Heart left ventricle (tissue), 16 donors: Measurements from ENCODE around the gene HOXD8. TPM values are rescaled to one million over a fixed set of nuclear protein-coding genes. Genes with fewer than 3 reads are reported as not detected.

Source experiments
- ATAC-seq, 4 donors: fragments of 200-7000 bp; cut with Tn5 transposase; one replicate each; pipeline ENCODE4 v1.9.1; 2020 to 2022; ENCODE audit warnings: moderate library complexity in 4 of 4, mild to moderate bottlenecking in 3 of 4, moderate number of reproducible peaks in 1 of 4
- DNase-seq, 5 donors: peaks; one replicate each; pipeline ENCODE4 v3.0.0-alpha.2; 2020
- H3K27ac ChIP-seq, 12 donors: fragments of 200-600 bp; sonication (generic) in 4 of 12; one replicate each; pipeline versions ENCODE4 v1.5.0 to v1.8.0; 2016 to 2022; ENCODE audit warnings: mild to moderate bottlenecking in 2 of 12
- H3K27me3 ChIP-seq, 9 donors: fragments of 200-600 bp; sonication (generic) in 2 of 9; one replicate each; pipeline versions ENCODE4 v1.5.1 to v1.8.0; 2016 to 2022; ENCODE audit warnings: mild to moderate bottlenecking in 3 of 9
- H3K36me3 ChIP-seq, 9 donors: fragments of 200-600 bp; sonication (generic) in 2 of 9; one replicate each; pipeline versions ENCODE4 v1.5.0 to v1.8.0; 2018 to 2022; ENCODE audit warnings: mild to moderate bottlenecking in 2 of 9
- H3K4me1 ChIP-seq, 12 donors: fragments of 200-600 bp; sonication (generic) in 4 of 12; one replicate each; pipeline versions ENCODE4 v1.5.0 to v1.8.0; 2016 to 2022; ENCODE audit warnings: mild to moderate bottlenecking in 3 of 12
- H3K4me3 ChIP-seq, 12 donors: fragments of 200-600 bp; sonication (generic) in 4 of 12; one replicate each; pipeline versions ENCODE4 v1.5.0 to v1.8.0; 2017 to 2022; ENCODE audit warnings: mild to moderate bottlenecking in 9 of 12, moderate library complexity in 4 of 12
- H3K9me3 ChIP-seq, 12 donors: fragments of 200-600 bp; sonication (generic) in 4 of 12; one replicate each; pipeline versions ENCODE4 v1.5.0 to v1.8.0; 2016 to 2022; ENCODE audit warnings: mild to moderate bottlenecking in 1 of 12
- POLR2A ChIP-seq, 2 donors: fragments of 450-650 bp; IDR thresholded peaks; one replicate each; pipeline ENCODE4 v1.6.1; 2017; ENCODE audit warnings: antibody characterized with exemption in 2 of 2, mild to moderate bottlenecking in 2 of 2, moderate library complexity in 2 of 2
- WGBS, 4 donors: extraction: QIAGEN DNeasy Blood & Tissue Kit in 2 of 4; methylation state at CpG; one replicate each; pipeline versions ENCODE4 v1.1.5 to v1.1.7; 2013 to 2018; 5-methylcytosine and 5-hydroxymethylcytosine counted together
- intact Hi-C, 10 donors: fragments of 100-400 bp; cut with DNase I; formaldehyde crosslinking; loops; one replicate each; pipeline versions ENCODE4 v1.11.1 to v1.14.2; 2022
- polyA plus RNA-seq, 2 donors: library from polyadenylated mRNA; stranded (reverse); fragments of 200-250 nt; gene quantifications; one replicate each; pipeline ENCODE4 v1.2.3, GENCODE V29; 2013
- total RNA-seq, 9 donors: library from RNA; depleted of rRNA in 2 of 9; stranded (reverse); fragments of >200 nt in 2 of 9; fragmentation: NEBNext Ultra II Directional in 3 of 9; extraction: Animal tissue kit (Norgen Biotek cat#: 25700) in 3 of 9; gene quantifications; one replicate each; pipeline versions ENCODE4 v1.1.0 to v1.2.4, GENCODE V29; 2016 to 2023
- TF ChIP-seq, protein P1 (sequence below), 12 donors: fragments of 200-600 bp; sonication (generic) in 4 of 12; IDR thresholded peaks; one replicate each; pipeline versions ENCODE4 v1.5.0 to v1.8.0; 2018 to 2022; ENCODE audit warnings: antibody characterized with exemption in 12 of 12, mild to moderate bottlenecking in 5 of 12
- donor health status: ischemic (EF 13 %, LVEDD 7.1; RV severe dilation, severe dysfunction).
- donor health status: healthy with polysubstance abuse.
- donor health status: DM: no; HTN: yes; CAD: no.
- donor health status: DM: no; HTN: no; CAD: no.
- donor health status: ischemic (EF 25% LVEDD 6.9; RV normal size, moderate dysfunction).
- donor health status: ischemic (EF 25% LVEDD 5.7; RV mildly dilated, moderate dysfunction).
- donor health status: healthy.
- donor health status: DM: yes; HTN: yes; CAD: no.
- donor health status: ischemic (EF 35%, LVEDD 5.7; RV mildly dilated, moderate dysfunction).
- donor health status: nonischemic (EF 11% LVEDD 7.7; RV severe dilation, severe dysfunction).
- donor health status: DM: yes; HTN: yes; CAD: no.
- donor health status: PGD.
- donor health status: ischemic (EF 29% LVEDD 5.4; RV normal size, mild dysfunction).
- donor health status: nonischemic (EF 23%, LVEDD 6.1; RV moderate dilation, normal function).

HOXD8 gene
- total and polyA plus RNA-seq, 11 donors = 0.21 to 1.8 (median 0.53) TPM

DNA sequence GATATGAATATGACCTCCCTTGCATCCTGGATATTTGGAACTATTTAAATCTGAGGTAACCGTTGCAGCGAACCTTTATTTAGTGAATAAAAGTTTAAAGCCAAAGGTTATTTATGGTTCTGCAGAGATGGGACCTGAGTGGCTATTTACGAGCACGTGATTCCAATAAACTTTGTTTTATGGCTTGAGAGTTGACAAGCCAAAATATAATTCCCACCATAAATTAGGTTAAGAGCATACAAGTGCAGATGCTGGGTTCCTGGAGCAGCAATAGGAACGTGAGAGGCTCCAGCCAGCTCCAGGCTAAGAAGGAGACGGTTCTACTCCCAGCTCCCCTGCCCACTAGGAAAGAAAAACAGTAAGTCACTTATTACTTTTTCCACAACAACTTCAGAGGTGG, 16.6 kb downstream of the HOXD8 start:
- Histone ChIP-seq H3K9me3 (no peaks in the 10 kb centered on the region), H3K27ac (no peak overlapping the region), H3K36me3 (no peaks in the 10 kb centered on the region), H3K4me1 (peaks cover 0 to 3% (median 0%) of the 10 kb centered on the region in 12 donors), H3K4me3 (no peak overlapping the region), H3K27me3 (peaks cover 30 to 98% (median 73%) of the 10 kb centered on the region in 9 donors)
- no peak for ATAC-seq
- TF ChIP-seq, protein P1, sequence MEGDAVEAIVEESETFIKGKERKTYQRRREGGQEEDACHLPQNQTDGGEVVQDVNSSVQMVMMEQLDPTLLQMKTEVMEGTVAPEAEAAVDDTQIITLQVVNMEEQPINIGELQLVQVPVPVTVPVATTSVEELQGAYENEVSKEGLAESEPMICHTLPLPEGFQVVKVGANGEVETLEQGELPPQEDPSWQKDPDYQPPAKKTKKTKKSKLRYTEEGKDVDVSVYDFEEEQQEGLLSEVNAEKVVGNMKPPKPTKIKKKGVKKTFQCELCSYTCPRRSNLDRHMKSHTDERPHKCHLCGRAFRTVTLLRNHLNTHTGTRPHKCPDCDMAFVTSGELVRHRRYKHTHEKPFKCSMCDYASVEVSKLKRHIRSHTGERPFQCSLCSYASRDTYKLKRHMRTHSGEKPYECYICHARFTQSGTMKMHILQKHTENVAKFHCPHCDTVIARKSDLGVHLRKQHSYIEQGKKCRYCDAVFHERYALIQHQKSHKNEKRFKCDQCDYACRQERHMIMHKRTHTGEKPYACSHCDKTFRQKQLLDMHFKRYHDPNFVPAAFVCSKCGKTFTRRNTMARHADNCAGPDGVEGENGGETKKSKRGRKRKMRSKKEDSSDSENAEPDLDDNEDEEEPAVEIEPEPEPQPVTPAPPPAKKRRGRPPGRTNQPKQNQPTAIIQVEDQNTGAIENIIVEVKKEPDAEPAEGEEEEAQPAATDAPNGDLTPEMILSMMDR (IDR thresholded peaks at IDR 0.05) = no peak
- TF ChIP-seq POLR2A (IDR thresholded peaks at IDR 0.05) = no peak
- 27 to 51% (median 39%) methylated on average over 6 of the region's 6 CpGs for WGBS, 4 donors
- DNase-seq = no peak
- intact Hi-C loops = no loop called here

DNA sequence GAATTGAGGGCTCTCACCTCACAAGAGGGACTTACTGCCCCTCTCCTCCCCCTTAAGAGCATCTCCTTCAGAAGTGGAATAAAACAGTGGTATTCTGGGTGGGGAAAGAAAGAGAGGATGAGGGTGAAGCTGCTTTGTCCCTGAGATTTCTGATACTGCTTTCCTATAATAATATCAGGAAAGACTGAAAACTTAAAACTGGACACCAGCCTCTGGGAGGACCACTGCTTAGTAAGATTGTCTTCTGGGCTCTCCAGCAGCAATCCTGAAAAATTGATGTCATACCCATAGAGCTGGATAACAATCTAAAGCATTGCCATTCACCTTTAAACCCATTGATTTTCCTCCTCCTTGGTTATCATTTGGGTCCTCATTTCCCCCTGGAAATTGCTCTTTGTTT, 17.1 kb downstream of the HOXD8 start:
- intact Hi-C loops = no loop called here
- Histone ChIP-seq H3K9me3 (no peaks in the 10 kb centered on the region), H3K27me3 (peaks cover 36 to 98% (median 79%) of the 10 kb centered on the region in 9 donors), H3K4me1 (peaks cover 0 to 5% (median 0%) of the 10 kb centered on the region in 12 donors), H3K36me3 (no peaks in the 10 kb centered on the region), H3K27ac (no peak overlapping the region), H3K4me3 (no peak overlapping the region)
- DNase-seq (no peak), ATAC-seq (no peak)
- TF ChIP-seq POLR2A (IDR thresholded peaks at IDR 0.05) = no peak
- TF ChIP-seq, protein P1 (IDR thresholded peaks at IDR 0.05) = no peak

DNA sequence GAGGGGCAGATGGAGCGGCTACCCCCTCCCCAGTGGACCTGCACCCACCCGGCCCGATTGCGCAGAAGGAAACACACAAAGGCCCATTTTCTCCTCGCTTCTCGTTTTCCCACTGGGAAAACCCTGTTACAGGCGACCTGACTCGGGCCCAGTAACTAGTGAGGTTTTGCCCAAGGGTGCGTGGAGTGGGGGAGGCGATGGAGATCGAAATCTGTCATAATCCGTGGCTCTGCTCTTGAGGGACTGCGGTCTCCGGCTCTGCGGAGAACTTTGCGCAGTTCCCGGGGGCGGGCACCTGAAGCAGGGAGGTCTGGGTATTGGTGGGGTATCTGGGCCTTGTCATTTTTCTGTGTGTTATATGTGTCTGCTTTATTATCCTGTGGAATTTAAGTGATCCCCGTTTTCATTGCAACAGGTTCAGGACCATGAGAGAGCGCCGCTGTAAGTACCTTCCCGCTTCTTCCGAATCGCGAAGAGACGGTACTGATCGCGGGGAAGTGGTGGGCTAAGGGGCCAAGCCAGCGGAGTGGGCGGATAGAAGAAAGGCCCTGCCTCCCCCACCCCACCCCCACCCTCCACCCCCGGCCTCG, 17.8 kb downstream of the HOXD8 start:
- H3K9me3 ChIP-seq = no peaks in the 10 kb centered on the region
- intact Hi-C loops = no loop called here
- H3K36me3 ChIP-seq = no peaks in the 10 kb centered on the region
- H3K27me3 ChIP-seq = peaks cover 40 to 100% (median 82%) of the 10 kb centered on the region in 9 donors
- peaks cover 0 to 7% (median 0%) of the 10 kb centered on the region in 12 donors for H3K4me1 ChIP-seq
- TF ChIP-seq POLR2A (IDR thresholded peaks at IDR 0.05) = no peak
- TF ChIP-seq, protein P1 (IDR thresholded peaks at IDR 0.05) = no peak
- no peak overlapping the region for H3K4me3 ChIP-seq
- DNase-seq (no peak), ATAC-seq (no peak)
- WGBS, 4 donors = 15 to 44% (median 27%) methylated on average over 32 of the region's 32 CpGs
- H3K27ac ChIP-seq = no peak overlapping the region

DNA sequence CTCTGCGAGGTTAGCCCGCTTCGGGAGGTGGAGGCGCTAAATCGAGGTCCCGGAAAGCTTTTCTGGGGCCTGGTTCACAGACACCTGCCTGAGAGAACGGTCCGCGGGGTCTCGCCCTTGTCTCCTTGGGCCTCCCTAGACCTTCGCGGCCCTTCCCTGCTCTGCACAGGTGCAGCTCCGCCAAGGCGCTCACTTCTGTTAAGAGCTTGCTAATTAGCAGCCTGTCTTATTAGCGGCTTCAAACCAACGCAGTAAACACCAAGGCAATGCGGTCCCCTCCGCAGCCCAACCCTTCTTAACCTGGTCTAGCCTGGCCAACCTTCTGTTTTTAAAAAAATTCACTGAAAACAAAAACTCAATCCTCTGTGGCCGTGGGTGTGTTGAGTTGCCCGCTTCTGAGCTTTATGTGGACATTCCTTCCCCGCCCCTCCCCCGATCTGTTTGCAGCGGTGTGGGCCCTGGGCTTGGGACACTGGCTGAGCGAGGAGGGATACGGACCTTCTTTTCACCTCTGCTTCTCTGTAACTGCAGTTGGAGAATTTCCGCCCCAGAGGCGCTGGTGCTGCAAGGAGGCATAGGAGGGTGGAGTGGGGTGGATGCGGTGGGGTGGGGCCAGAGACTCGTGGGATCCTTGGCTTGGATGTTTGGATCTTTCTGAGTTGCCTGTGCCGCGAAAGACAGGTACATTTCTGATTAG, 18.4 kb downstream of the HOXD8 start:
- WGBS, 4 donors = 10 to 32% (median 21%) methylated on average over 27 to 31 of the region's 31 CpGs
- peaks cover 47 to 100% (median 89%) of the 10 kb centered on the region in 9 donors for H3K27me3 ChIP-seq
- H3K36me3 ChIP-seq = no peaks in the 10 kb centered on the region
- intact Hi-C loops = no loop called here
- H3K4me3 ChIP-seq = no peak overlapping the region
- ATAC-seq = no peak
- DNase-seq = no peak
- H3K27ac ChIP-seq = no peak overlapping the region
- H3K4me1 ChIP-seq = peaks cover 0 to 12% (median 0%) of the 10 kb centered on the region in 12 donors
- no peaks in the 10 kb centered on the region for H3K9me3 ChIP-seq
- no peak for TF ChIP-seq POLR2A (IDR thresholded peaks at IDR 0.05)
- TF ChIP-seq, protein P1 (IDR thresholded peaks at IDR 0.05) = no peak
